IMR-90 (cell line): ENCODE results near the gene LIPG. TPM values are rescaled to one million over a fixed set of nuclear protein-coding genes. Genes with fewer than 3 reads are reported as not detected.

Source experiments
- ATAC-seq: fragments of 200-7000 bp; cut with Tn5 transposase; 2 replicates; pipeline ENCODE4 v1.9.1; 2020; ENCODE audit warnings: low read depth, mild to moderate bottlenecking, moderate library complexity
- BruUV-seq: library from RNA; stranded (reverse); fragments of 400-500 nt; replicated peaks from 2 replicates; lab custom pipeline; 2021; lab: Mats Ljungman, UMichigan
- CTCF ChIA-PET: fragments of 300-600 bp; formaldehyde crosslinking; extraction: SDS; loops from one replicate; lab custom pipeline; 2021; ENCODE audit warnings: antibody characterized with exemption; lab: Yijun Ruan, JAX
- POLR2A ChIA-PET: fragments of 300-600 bp; sonication (Branson Sonifier 250); formaldehyde crosslinking; loops from one replicate; lab custom pipeline; 2022; ENCODE audit warnings: antibody characterized with exemption; ENCODE audit not compliant: unreplicated experiment; lab: Charles Lee
- DNase-seq: peaks from one replicate; pipeline ENCODE4 v3.0.0; 2013
- H2AFZ ChIP-seq: replicated peaks from 2 replicates; pipeline ENCODE3; 2013; ENCODE audit warnings: low read length, mild to moderate bottlenecking; ENCODE audit not compliant: poor library complexity
- H2AK5ac ChIP-seq: 2 replicates; pipeline ENCODE4 v1.6.1; 2013; ENCODE audit warnings: low read depth, low read length, inconsistent platforms
- H2AK9ac ChIP-seq: replicated peaks from 2 replicates; pipeline ENCODE3; 2013; ENCODE audit warnings: mild to moderate bottlenecking, low read depth, low read length, moderate library complexity; ENCODE audit not compliant: poor library complexity
- H2BK120ac ChIP-seq: 2 replicates; pipeline ENCODE4 v1.6.1; 2013; ENCODE audit warnings: low read depth, low read length, inconsistent platforms
- H2BK15ac ChIP-seq: 3 replicates; pipeline ENCODE4 v1.6.1; 2013; ENCODE audit warnings: low read depth, low read length, inconsistent platforms
- H2BK20ac ChIP-seq: 2 replicates; pipeline ENCODE4 v1.6.1; 2013; ENCODE audit warnings: low read depth, mild to moderate bottlenecking, inconsistent platforms, low read length, moderate library complexity
- H2BK5ac ChIP-seq: 2 replicates; pipeline ENCODE4 v1.6.1; 2013; ENCODE audit warnings: mild to moderate bottlenecking, low read depth, low read length, inconsistent platforms; ENCODE audit not compliant: poor library complexity, severe bottlenecking
- H3K14ac ChIP-seq: replicated peaks from 2 replicates; pipeline ENCODE4 v1.6.1; 2013; ENCODE audit warnings: low read depth, low read length, inconsistent platforms
- H3K18ac ChIP-seq: 2 replicates; pipeline ENCODE4 v1.6.1; 2013; ENCODE audit warnings: low read depth, low read length, control low read depth
- H3K23ac ChIP-seq: 2 replicates; pipeline ENCODE4 v1.6.1; 2013; ENCODE audit warnings: low read depth, low read length, inconsistent platforms
- H3K27ac ChIP-seq: 2 replicates; pipeline ENCODE4 v1.5.1; 2013; ENCODE audit warnings: mild to moderate bottlenecking, control low read depth, low read length; ENCODE audit not compliant: insufficient read depth
- H3K27me3 ChIP-seq: 2 replicates; pipeline ENCODE4 v1.6.1; 2013; ENCODE audit warnings: low read length; ENCODE audit not compliant: control insufficient read depth, insufficient read depth
- H3K36me3 ChIP-seq: 2 replicates; pipeline ENCODE4 v1.6.1; 2013; ENCODE audit warnings: low read length, mixed read lengths; ENCODE audit not compliant: control insufficient read depth, insufficient read depth
- H3K4ac ChIP-seq: 2 replicates; pipeline ENCODE4 v1.6.1; 2013; ENCODE audit warnings: low read depth, low read length, inconsistent platforms
- H3K4me1 ChIP-seq: 2 replicates; pipeline ENCODE4 v1.6.1; 2013; ENCODE audit warnings: low read length, mixed read lengths; ENCODE audit not compliant: control insufficient read depth, insufficient read depth
- H3K4me2 ChIP-seq: 2 replicates; pipeline ENCODE4 v1.6.1; 2013; ENCODE audit warnings: low read depth, mild to moderate bottlenecking, control low read depth, low read length, moderate library complexity
- H3K4me3 ChIP-seq: 2 replicates; pipeline ENCODE4 v1.5.1; 2013; ENCODE audit warnings: low read depth, mild to moderate bottlenecking, control low read depth, low read length, moderate library complexity; ENCODE audit not compliant: insufficient read depth
- H3K56ac ChIP-seq: 2 replicates; pipeline ENCODE4 v1.6.1; 2013; ENCODE audit warnings: low read length, inconsistent platforms; ENCODE audit not compliant: insufficient read depth; ENCODE audit errors: extremely low read depth
- H3K79me1 ChIP-seq, 2 experiments: 2 replicates each; pipeline ENCODE4 v1.6.1; 2013; ENCODE audit warnings: low read length in 2 of 2, inconsistent platforms in 1 of 2, low read depth in 1 of 2
- H3K9ac ChIP-seq: 2 replicates; pipeline ENCODE4 v1.6.1; 2013; ENCODE audit warnings: low read depth, low read length, control low read depth
- H3K9me1 ChIP-seq: 2 replicates; pipeline ENCODE4 v1.6.1; 2013; ENCODE audit warnings: low read length, inconsistent platforms; ENCODE audit not compliant: insufficient read depth
- H3K9me3 ChIP-seq: 2 replicates; pipeline ENCODE4 v1.6.1; 2013; ENCODE audit warnings: low read length; ENCODE audit not compliant: control insufficient read depth, insufficient read depth
- H4K20me1 ChIP-seq: 2 replicates; pipeline ENCODE4 v1.6.1; 2013; ENCODE audit warnings: low read length, inconsistent platforms; ENCODE audit not compliant: insufficient read depth
- H4K5ac ChIP-seq: 2 replicates; pipeline ENCODE4 v1.6.1; 2013; ENCODE audit warnings: mild to moderate bottlenecking, low read depth, low read length, control low read depth
- H4K8ac ChIP-seq, 2 experiments: 2 replicates each; pipeline ENCODE4 v1.6.1; 2013; ENCODE audit warnings: low read depth in 2 of 2, low read length in 2 of 2, control low read depth in 1 of 2, inconsistent platforms in 1 of 2
- H4K91ac ChIP-seq: 2 replicates; pipeline ENCODE4 v1.6.1; 2013; ENCODE audit warnings: low read depth, low read length, inconsistent platforms; ENCODE audit not compliant: insufficient read depth
- CHD1 ChIP-seq: IDR thresholded peaks from 2 replicates; pipeline ENCODE4 v1.6.1; 2012; ENCODE audit warnings: low read depth, low read length, improper control_type of control experiment
- CTCF ChIP-seq: conservative IDR thresholded peaks from 2 replicates; pipeline ENCODE4 v1.5.1; 2012; ENCODE audit warnings: mild to moderate bottlenecking, low read depth, low read length, improper control_type of control experiment
- ELK1 ChIP-seq: fragments of 150-350 bp; IDR thresholded peaks from 2 replicates; pipeline ENCODE4 v1.6.1; 2016; ENCODE audit warnings: low read depth, mild to moderate bottlenecking, low read length, moderate library complexity, borderline replicate concordance
- POLR2A ChIP-seq: IDR thresholded peaks from 2 replicates; pipeline ENCODE4 v1.6.1; 2012; ENCODE audit warnings: mild to moderate bottlenecking, low read depth, low read length
- WGBS, 2 experiments: methylation state at CpG; one replicate each; pipeline versions ENCODE4 v1.1.5 to v1.1.7; 2013; ENCODE audit warnings: missing lambda C conversion rate in 2 of 2; ENCODE audit not compliant: insufficient read length in 1 of 2; ENCODE audit errors: extremely low coverage in 2 of 2; 5-methylcytosine and 5-hydroxymethylcytosine counted together
- dilution Hi-C: fragments of 300-500 bp; cut with HindIII; formaldehyde crosslinking; loops from one replicate; pipeline ENCODE4 v1.14.3; 2018; ENCODE audit warnings: low sequenced_read_pairs; ENCODE audit not compliant: unreplicated experiment
- in situ Hi-C: fragments of 300-500 bp; cut with MboI; formaldehyde crosslinking; loops from 3 replicates; pipeline ENCODE4 v1.14.3; 2019; ENCODE audit warnings: low sequenced_read_pairs, inconsistent platforms, mixed read lengths
- intact Hi-C: fragments of 100-400 bp; cut with micrococcal nuclease; formaldehyde crosslinking; loops from 2 replicates; pipeline ENCODE4 v1.10.0; 2022
- polyA plus RNA-seq, 3 experiments: library from polyadenylated mRNA; depleted of rRNA; stranded (reverse); fragments of >200 nt; gene quantifications; 2 replicates each; pipeline ENCODE4 v1.2.3, GENCODE V29; 2012; ENCODE audit warnings: low replicate concordance in 1 of 3
- total RNA-seq: library from RNA; depleted of rRNA; stranded (reverse); fragments of >200 nt; gene quantifications from 2 replicates; pipeline ENCODE4 v1.2.3, GENCODE V29; 2012

The LIPG gene
- total and polyA plus RNA-seq, 2 of the 4 experiments (the other 2 are of a cell fraction): under 0.01 to 0.14 TPM

DNA sequence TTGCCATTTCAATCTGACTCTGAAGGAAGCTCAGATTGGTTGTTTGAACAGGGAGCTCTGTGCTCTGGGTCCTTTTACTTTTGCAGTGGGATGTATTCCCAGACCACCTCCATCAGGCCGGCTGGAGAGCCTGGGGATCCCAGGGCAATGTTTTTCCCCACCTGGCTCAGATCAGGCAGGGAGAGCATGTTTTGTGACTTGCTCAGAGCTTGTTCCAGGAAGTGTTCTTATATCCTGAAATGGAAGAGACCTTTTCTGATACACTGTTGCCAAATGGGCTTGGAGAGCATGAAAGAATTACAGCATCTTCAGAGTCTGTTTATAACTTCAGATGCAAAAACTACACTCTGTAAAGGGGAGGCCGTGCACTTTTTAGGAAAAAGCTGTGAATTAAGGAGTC is 56.0 kb downstream of the LIPG start:
- Histone ChIP-seq H3K18ac (no peak overlapping the region), H3K27me3 (peaks cover 58% of the 10 kb centered on the region), H4K8ac (no peak overlapping the region), H3K4me1 (no peaks in the 10 kb centered on the region), H2BK20ac (no peak overlapping the region), H3K4me3 (no peak overlapping the region), H2BK15ac (no peak overlapping the region), H3K27ac (no peak overlapping the region), H3K14ac (no peak overlapping the region), H3K23ac (no peak overlapping the region), H4K20me1 (no peaks in the 10 kb centered on the region), H3K4me2 (no peak overlapping the region), H3K79me1 (no peaks in the 10 kb centered on the region), H4K5ac (no peak overlapping the region), H2AK9ac (no peak overlapping the region), H3K36me3 (no peaks in the 10 kb centered on the region), H3K4ac (no peak overlapping the region), H2AK5ac (no peak overlapping the region), H3K9me1 (no peaks in the 10 kb centered on the region), H4K91ac (no peak overlapping the region), H3K56ac (no peak overlapping the region), H2BK120ac (no peak overlapping the region), H2BK5ac (no peak overlapping the region), H3K9me3 (no peaks in the 10 kb centered on the region), H2AFZ (no peak overlapping the region), H3K9ac (no peak overlapping the region)
- dilution Hi-C loops: no loop called here
- in situ Hi-C loops: no loop called here
- CTCF ChIA-PET: no interaction called here
- ATAC-seq (no peak), DNase-seq (no peak)
- POLR2A ChIA-PET: no interaction called here
- no TSS peak for BruUV-seq
- whole genome bisulfite sequencing, 2 experiments: no CpG with 5 or more reads among the region's 2 CpGs
- TF ChIP-seq ELK1 (no peak), CHD1 (no peak), CTCF (no peak), POLR2A (no peak)
- intact Hi-C loops: no loop called here
